Mucosa of gallbladder (tissue), 1 donor: Measurements from ENCODE around the gene IRS1. TPM values are rescaled to one million over a fixed set of nuclear protein-coding genes. Genes with fewer than 3 reads are reported as not detected.

ENCODE experiments used
- DNase-seq: peaks from one replicate; pipeline ENCODE4 v3.0.0-alpha.2; 2020; ENCODE audit warnings: low spot score
- total RNA-seq: library from RNA; stranded (reverse); gene quantifications from one replicate; pipeline ENCODE4 v1.2.1, GENCODE V29; 2021
- donor health status: DM: no; HTN: no; CAD: no.

Gene IRS1
- total RNA-seq, 1 donor from 2014 or later = 35.9 TPM

DNA sequence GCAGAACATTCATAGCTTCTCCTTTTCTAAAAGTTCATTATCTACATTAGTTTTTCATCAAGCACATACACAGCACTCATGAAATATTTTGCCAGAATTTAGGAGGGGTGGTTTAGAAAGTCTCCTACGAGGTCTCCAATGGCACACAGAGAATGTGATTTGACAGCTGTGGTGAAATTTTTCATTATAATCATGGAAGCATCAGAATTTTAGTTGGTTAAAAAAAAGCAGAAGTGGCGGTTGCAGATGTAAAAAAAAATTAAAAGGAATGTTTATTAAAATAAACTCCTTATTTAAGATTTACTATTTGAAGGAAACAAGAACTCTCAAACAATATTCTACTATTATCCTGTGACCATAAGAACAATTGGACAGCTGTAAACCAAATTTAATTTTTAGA, 25.4 kb upstream of the IRS1 start:
- no peak for DNase-seq

DNA sequence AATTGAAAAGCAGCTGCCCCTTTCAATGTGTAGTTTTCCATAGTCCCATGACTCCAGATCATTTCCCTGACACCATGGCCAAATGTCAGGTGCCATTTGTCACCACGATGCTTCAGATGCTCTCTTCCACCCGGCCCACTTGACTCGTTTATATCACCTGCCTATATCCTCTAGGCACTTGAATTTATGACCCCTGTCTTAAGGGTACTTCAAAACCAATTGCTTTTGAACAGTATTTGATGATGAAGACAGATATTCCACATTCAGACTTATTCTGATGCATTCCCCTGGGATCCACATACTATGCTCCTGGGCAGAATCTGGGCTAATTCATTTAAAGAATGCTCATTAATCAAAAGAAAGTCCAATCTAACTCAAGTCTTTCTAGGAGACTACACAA, 19.3 kb upstream of the IRS1 start:
- DNase-seq = no peak

- DNase-seq = no peak
Observed at GRCh38 chr2:226813148-226813701, 13.6 kb upstream of the IRS1 start.

- DNase-seq = no peak
Observed at GRCh38 chr2:226803410-226803809, 3.8 kb upstream of the IRS1 start.

DNA sequence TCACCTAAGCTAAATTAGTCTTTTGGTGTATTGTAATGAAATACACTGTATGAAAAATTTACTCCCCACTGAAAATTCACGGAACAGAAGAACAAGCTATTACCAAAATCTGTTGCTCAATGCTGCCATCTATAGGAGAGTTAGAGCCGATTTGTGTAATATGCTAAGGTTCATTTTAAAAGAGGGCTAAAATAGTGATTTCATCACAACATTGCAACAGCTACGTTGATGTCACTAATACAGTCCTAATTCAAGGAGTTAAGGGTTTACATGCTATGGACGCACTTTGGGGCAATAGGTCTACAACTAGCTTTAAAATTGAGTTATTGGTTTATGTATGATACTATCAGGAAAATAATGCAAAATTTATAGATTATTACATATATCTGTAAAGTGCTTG, 3.0 kb upstream of the IRS1 start:
- DNase-seq = no peak

- peak; percentile 91 for DNase-seq
Observed at GRCh38 chr2:226800941-226801784, 1.5 kb upstream of the IRS1 start.

GRCh38 chr2:226799976-226800940, 638 bp upstream of the IRS1 start:
- peak; percentile 30 for DNase-seq

DNA sequence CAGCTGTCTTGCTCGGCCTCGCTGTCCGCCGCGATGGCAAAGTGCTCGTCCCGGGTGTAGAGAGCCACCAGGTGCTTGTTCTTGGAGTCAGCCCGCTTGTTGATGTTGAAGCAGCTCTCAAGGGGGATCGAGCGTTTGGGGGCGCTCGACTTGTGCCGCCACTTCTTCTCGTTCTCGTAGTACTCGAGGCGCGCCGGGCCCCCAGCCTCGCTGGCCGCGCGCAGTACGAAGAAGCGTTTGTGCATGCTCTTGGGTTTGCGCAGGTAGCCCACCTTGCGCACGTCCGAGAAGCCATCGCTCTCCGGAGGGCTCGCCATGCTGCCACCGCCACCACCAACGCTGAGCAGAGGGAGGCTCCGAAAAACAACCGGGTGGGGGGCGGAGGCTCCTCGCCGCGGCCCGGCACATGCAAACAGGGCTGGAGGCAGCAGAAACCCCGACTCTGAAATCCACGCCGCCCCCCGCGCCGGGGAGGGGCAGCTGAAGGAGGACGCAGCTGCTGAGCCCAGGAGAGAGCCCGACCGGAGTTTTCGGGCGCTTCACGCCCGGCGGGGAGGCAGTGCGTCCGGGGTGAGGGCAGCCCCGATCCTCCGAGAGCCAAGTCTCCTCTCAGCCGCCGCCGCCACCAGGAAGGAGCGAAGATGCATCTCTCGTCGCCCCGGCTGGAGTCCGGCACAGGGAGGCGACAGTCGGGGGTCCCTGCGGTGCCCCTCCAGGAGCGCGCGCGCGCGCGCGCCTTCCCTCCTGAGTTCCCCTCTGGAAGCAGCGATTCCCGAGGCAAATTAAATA, 1.0 kb downstream of the IRS1 start:
- DNase-seq = peak; percentile 65

- DNase-seq = no peak
Observed at GRCh38 chr2:226797989-226798421, 1.6 kb downstream of the IRS1 start.

- DNase-seq = peak; percentile 26
Observed at GRCh38 chr2:226797289-226797988, 2.2 kb downstream of the IRS1 start.

GRCh38 chr2:226796840-226797288, 2.8 kb downstream of the IRS1 start:
- peak; percentile 63 for DNase-seq

DNA sequence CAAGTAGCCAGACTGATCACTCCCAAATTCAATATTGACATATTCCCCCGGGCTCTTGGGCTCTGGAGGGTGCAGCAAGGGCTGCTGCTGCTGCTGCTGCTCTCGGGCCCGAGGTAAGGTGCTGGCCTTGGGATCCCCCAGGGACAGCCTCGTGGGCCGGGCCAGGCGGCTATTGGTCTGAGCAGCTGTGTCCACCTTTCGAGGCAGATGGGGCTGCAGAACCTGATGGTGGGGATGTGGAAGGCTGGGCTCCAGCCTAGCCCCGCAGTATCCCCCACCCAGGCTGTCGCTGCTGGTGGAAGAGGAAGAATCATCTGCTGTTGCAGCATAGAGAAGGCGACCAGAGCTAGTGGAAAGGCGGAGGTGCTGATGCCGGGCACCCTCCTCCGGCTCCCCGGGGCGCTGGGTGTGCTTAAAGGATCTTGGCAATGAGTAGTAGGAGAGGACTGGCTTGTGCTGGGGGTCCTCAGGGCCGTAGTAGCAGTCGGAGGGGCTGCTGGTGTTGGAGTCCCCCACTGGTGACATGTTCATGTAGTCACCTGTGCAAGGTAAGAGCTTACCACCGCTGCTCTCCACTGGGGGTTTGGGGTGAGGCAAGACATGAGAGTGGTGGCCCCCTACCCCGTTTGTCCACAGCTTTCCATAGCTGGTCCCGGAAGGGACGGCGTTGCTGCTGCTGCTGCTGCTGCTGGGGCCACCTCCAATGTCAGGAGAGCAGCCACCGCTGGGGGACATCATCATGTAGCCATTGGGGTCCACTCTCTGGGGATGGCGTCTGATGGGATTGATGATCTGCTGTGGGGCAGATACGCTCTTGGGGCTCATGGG, 3.4 kb downstream of the IRS1 start:
- no peak for DNase-seq

DNA sequence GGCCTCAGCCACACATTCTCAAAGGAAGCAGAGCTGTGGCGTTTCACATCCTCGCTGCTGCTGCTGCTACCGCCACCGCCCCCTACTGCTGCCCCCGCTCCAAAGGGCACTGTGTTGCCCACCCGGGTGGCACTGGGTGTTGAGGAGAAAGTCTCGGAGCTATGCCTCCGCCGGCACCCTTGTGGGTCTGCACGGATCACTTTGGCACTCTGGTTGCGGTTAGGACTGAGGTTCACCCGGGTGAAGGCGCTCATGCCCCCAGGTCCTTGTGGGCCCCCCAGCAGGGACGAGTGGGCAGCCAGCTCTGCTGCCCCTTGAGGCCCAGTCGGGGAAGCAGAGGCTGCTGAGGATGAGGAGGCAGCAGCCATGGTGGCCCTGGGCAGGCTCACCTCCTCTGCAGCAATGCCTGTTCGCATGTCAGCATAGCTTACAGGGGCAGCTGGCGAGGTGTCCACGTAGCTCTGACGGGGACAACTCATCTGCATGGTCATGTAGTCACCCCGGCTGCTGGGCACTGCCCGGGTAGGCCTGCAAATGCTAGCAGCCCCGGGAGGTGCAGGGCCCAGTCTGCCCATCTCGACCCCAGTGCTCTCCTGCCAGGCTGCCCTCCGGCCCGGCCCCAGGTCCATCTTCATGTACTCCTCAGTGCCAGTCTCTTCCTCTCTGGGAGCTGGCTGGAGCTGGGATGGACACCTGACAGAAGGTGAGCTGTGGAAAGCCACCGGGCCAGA, 4.2 kb downstream of the IRS1 start:
- peak; percentile 16 for DNase-seq

- peak; percentile 36 for DNase-seq
Observed at GRCh38 chr2:226794751-226795171, 4.9 kb downstream of the IRS1 start.

GRCh38 chr2:226794196-226794661, 5.4 kb downstream of the IRS1 start:
- DNase-seq = no peak

- DNase-seq = no peak
Observed at GRCh38 chr2:226793646-226794045, 6.0 kb downstream of the IRS1 start.

DNA sequence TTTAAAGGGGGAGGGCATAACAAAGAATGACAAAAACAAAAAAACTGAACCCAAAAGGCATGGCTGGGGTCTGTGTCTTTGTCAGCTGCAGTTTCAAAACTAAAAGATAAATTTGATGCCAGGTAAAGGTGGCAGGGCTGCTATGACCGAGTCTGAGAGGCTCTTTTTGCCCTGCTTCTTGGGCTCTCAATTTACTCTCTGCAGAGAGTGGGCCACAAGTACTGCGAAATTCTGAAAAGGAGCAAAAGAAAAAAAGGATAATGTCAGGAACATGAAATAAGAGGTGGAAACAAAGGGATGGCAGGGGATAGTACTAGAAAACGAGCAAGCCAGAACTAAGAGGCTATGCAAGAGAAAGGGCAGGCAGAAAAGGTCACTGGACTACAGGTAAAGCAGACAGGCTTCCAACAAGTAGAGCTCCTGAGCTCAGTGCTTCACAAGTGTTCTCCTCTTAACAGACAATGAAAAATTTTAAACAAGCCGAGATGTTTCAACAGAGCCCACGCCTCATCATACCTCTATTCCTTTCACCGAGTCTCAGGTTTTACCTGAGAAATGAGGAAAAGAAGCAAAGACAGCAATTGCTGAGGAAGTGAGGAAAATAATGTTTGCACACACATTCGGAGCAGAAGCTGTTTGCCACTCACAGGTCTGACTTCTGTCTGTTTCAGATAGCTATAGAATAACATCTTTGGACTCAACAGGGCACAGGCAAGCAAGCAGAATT, 7.3 kb downstream of the IRS1 start:
- DNase-seq = no peak

DNA sequence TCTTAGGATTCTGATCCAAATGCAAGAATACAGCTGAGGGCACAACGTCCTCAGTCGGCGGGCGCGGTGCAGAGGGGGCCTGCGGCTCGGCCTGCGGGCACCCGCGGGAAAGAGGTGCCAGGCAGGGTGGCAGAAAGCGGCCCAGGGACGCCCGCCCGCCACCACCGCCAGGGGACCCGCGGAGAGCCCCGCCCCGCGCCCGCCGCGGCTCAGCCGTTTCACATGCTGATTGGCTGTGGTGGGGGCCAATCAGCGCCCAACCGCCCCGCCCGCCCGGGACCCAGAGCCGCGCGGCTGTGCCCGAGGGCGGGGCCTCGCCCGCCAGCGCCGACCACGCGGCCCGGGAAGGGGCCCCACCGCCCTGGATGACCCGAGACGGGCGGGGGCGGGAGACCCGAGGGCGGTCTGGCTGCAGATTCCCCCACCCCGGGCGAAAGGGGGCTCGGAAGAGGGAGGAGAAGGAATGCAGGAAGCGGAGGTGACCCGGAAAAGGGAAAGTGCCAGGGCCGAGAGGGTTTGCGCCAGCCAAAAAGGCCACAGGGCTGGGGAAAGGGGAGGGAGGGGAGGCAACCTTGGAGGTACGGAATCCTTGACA, 8.0 kb downstream of the IRS1 start:
- peak; percentile 92 for DNase-seq
